GM19238 (cell line): ENCODE measurements around the gene PNMA8A.
"Not testable (repeated sequence)": the region's sequence is repeated elsewhere in the genome, so short reads cannot be mapped to it uniquely, and the experiment has no call there.

Experiments used
- DNase-seq: peaks from one replicate; pipeline ENCODE4 v3.0.0; 2011; ENCODE audit warnings: low spot score; ENCODE audit not compliant: insufficient read length

Gene PNMA8A

GRCh38 chr19:46470376-46470775, 987 bp downstream of the PNMA8A start:
- DNase-seq = no peak

- no peak for DNase-seq
These were observed 1.7 kb downstream of the PNMA8A start for GRCh38 chr19:46469541-46470185.

- DNase-seq = no peak
These were observed 4.7 kb downstream of the PNMA8A start for GRCh38 chr19:46466536-46467196.

GRCh38 chr19:46463516-46463915, 7.8 kb downstream of the PNMA8A start:
- DNase-seq = no peak

GRCh38 chr19:46461537-46461936, 9.8 kb downstream of the PNMA8A start:
- no peak for DNase-seq

GRCh38 chr19:46460981-46461380, 10.4 kb downstream of the PNMA8A start:
- no peak for DNase-seq

- no peak for DNase-seq
These were observed 11.3 kb downstream of the PNMA8A start for GRCh38 chr19:46460055-46460454.

- no peak for DNase-seq
These were observed 14.4 kb downstream of the PNMA8A start for GRCh38 chr19:46456930-46457329.

- DNase-seq = no peak
These were observed 17.1 kb downstream of the PNMA8A start for GRCh38 chr19:46454244-46454643.

GRCh38 chr19:46453661-46454060, 17.7 kb downstream of the PNMA8A start:
- DNase-seq = no peak

GRCh38 chr19:46452186-46452585, 19.2 kb downstream of the PNMA8A start:
- DNase-seq = no peak

GRCh38 chr19:46451352-46451751, 20.0 kb downstream of the PNMA8A start:
- DNase-seq = no peak

- no peak for DNase-seq
These were observed 20.6 kb downstream of the PNMA8A start for GRCh38 chr19:46450737-46451136.

- DNase-seq = no peak
These were observed 22.1 kb downstream of the PNMA8A start for GRCh38 chr19:46449228-46449627.

- DNase-seq = no peak
These were observed 22.8 kb downstream of the PNMA8A start for GRCh38 chr19:46448601-46449000.

GRCh38 chr19:46447824-46448223, 23.5 kb downstream of the PNMA8A start:
- no peak for DNase-seq

GRCh38 chr19:46447006-46447405, 24.4 kb downstream of the PNMA8A start:
- DNase-seq = no peak

- no peak for DNase-seq
These were observed 25.3 kb downstream of the PNMA8A start for GRCh38 chr19:46446021-46446420.

- DNase-seq = no peak
These were observed 28.4 kb downstream of the PNMA8A start for GRCh38 chr19:46442808-46443450.

- DNase-seq = no peak
These were observed 29.5 kb downstream of the PNMA8A start for GRCh38 chr19:46441866-46442265.

GRCh38 chr19:46435689-46436088, 35.7 kb downstream of the PNMA8A start:
- DNase-seq = not testable (repeated sequence)

- DNase-seq = no peak
These were observed 36.4 kb downstream of the PNMA8A start for GRCh38 chr19:46435009-46435408.

GRCh38 chr19:46433470-46433869, 37.9 kb downstream of the PNMA8A start:
- DNase-seq = not testable (repeated sequence)
